Measurements from ENCODE around the gene DPT.

DPT gene

GRCh38 chr1:168734946-168735345 is 5.9 kb upstream of the DPT start:
- DNase-seq, result no peak

GRCh38 chr1:168734271-168734670 is 5.3 kb upstream of the DPT start:
- no peak for DNase-seq

- no peak for DNase-seq
Measured at GRCh38 chr1:168733241-168733640, 4.2 kb upstream of the DPT start.

- DNase-seq, result peak; percentile 16
Measured at GRCh38 chr1:168732736-168733135, 3.7 kb upstream of the DPT start.

GRCh38 chr1:168731244-168731953 is 2.4 kb upstream of the DPT start:
- no peak for DNase-seq

- DNase-seq, result no peak
Measured at GRCh38 chr1:168729405-168729802, 398 bp upstream of the DPT start.

GRCh38 chr1:168726719-168727118 is 2.3 kb downstream of the DPT start:
- no peak for DNase-seq

GRCh38 chr1:168726281-168726680 is 2.7 kb downstream of the DPT start:
- DNase-seq, result no peak

- no peak for DNase-seq
Measured at GRCh38 chr1:168725831-168726230, 3.2 kb downstream of the DPT start.

- DNase-seq, result no peak
Measured at GRCh38 chr1:168725060-168725459, 3.9 kb downstream of the DPT start.

- DNase-seq, result peak; percentile 10
Measured at GRCh38 chr1:168723000-168723399, 6.0 kb downstream of the DPT start.

- DNase-seq, result no peak
Measured at GRCh38 chr1:168720839-168721238, 8.2 kb downstream of the DPT start.

GRCh38 chr1:168719306-168720111 is 9.5 kb downstream of the DPT start:
- no peak for DNase-seq

GRCh38 chr1:168717906-168718891 is 10.8 kb downstream of the DPT start:
- no peak for DNase-seq

- DNase-seq, result no peak
Measured at GRCh38 chr1:168714012-168714411, 15.0 kb downstream of the DPT start.

GRCh38 chr1:168709405-168710363 is 19.3 kb downstream of the DPT start:
- DNase-seq, result no peak

GRCh38 chr1:168708698-168709404 is 20.2 kb downstream of the DPT start:
- no peak for DNase-seq

GRCh38 chr1:168706391-168706992 is 22.5 kb downstream of the DPT start:
- DNase-seq, result no peak

- DNase-seq, result no peak
Measured at GRCh38 chr1:168700575-168701268, 28.3 kb downstream of the DPT start.

- DNase-seq, result no peak
Measured at GRCh38 chr1:168698453-168698852, 30.6 kb downstream of the DPT start.
